22Rv1 (cell line): ENCODE data around the gene WFDC13.

Experiments used
- ZFX ChIP-seq: fragments of 450-650 bp; IDR thresholded peaks from 2 replicates; pipeline ENCODE4 v1.6.1; 2017; ENCODE audit warnings: antibody characterized with exemption, borderline replicate concordance
- TF ChIP-seq, protein P1 (sequence below): fragments of 450-650 bp; IDR thresholded peaks from 2 replicates; pipeline ENCODE4 v1.5.1; 2017; ENCODE audit warnings: mild to moderate bottlenecking

DNA sequence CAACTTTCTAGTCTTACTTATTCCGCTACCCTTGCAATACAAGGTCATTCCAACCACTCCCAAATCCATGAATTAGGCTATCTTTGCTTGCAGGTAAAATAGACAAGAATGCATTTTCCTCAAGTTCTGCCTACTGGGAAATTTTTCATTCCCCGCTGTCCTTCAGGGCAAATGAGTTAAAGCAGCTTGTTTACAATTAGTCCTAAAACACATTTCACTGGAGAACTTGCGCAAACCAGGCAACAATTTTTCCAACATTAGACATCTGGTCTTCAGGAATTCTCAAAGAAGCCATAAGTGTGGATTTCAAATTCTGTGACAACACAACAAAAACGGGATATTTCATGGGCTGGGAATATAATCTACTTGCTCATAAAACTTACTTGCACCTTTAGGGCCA is 40.8 kb downstream of the WFDC13 start:
- TF ChIP-seq, protein P1, sequence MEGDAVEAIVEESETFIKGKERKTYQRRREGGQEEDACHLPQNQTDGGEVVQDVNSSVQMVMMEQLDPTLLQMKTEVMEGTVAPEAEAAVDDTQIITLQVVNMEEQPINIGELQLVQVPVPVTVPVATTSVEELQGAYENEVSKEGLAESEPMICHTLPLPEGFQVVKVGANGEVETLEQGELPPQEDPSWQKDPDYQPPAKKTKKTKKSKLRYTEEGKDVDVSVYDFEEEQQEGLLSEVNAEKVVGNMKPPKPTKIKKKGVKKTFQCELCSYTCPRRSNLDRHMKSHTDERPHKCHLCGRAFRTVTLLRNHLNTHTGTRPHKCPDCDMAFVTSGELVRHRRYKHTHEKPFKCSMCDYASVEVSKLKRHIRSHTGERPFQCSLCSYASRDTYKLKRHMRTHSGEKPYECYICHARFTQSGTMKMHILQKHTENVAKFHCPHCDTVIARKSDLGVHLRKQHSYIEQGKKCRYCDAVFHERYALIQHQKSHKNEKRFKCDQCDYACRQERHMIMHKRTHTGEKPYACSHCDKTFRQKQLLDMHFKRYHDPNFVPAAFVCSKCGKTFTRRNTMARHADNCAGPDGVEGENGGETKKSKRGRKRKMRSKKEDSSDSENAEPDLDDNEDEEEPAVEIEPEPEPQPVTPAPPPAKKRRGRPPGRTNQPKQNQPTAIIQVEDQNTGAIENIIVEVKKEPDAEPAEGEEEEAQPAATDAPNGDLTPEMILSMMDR, result no peak
- no peak for TF ChIP-seq ZFX
